Measurements from ENCODE around the gene RASGRP4.

RASGRP4 gene

DNA sequence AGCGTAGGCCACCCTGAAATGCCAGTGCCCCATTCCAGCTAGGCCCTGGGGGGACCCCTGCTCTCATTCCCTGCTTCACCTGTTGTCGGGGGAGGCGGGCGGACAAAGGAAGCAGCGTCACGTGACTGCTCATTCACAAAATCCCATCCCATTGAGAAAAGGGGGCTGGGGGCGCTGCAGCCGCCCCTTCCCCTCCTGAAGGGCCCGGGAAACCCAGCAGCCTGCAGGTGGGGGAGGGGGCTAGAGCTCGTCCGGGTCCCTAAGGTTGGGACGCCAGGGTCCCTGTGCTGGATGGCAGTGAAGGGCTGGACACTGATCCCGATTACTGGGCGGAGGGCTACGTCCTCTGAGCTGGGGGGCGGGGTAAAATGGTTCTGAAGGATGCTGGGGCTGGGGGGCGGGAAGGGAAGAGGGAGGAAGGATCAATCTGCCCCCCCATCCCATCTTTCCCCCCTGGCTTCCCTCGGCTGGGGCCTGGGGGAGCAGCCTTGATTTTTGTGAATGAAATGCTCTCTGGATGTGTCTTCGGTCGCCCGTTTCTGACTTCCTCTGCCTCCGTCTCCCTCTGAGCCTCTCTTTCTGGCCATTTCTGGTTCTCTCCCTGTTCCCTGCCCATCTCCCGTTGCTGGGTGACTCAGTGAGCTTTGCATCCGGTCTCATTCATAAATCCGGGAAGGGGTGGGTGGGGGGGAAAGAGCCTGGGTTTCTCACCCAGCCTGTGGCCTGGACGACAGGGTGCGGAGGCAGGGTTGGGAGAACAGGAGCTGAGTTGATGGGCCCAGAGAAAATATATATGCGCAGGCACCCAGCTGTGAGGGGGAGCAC is 36.7 kb downstream of the RASGRP4 start:
- peak; percentile 52 for DNase-seq (ENCODE audit: low read depth)

DNA sequence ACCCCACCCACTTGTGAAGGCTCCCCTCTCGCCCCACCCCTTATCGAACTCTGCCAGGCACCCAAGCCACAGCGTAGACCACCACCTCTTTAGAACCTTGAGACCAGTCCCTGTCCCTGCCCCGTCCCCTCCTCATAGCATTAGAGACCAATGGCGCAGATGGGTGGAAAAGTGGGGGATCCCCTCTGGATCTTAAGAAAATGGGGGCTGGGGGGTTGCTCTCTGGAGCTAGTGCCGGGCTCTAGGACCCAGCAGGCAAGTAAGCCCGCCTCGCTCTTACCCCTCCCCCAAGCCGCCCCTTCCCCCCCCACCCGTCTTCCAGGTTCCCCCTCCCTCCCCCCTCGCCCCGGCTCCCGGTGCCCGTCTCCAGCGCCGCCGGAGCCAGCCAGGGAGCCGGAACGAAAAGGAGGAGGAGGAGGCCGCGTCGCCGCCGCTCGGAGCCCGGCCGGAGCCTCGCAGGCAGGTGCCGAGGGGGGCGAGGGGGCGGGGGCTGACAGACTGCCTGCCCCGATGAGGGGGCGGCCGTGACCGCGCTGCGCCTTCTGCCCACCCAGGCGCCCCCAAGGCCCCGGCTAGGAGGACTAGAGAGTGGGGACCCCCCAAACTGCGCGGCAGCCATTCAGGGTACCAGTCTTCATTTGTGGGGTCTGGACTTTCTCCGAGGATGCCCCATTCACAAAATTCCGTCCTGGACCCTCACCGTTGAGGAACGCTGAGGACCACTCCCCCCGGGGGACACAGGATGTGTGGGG is 37.5 kb downstream of the RASGRP4 start, which contains the start of gene SPRED3:
Gene SPRED3 (plus strand): TSS at position 349 of the 752 bp plus-strand sequence. CDS start 1,606 bp downstream, outside the sequence.
- peak; percentile 59 for DNase-seq (ENCODE audit: low read depth)

DNA sequence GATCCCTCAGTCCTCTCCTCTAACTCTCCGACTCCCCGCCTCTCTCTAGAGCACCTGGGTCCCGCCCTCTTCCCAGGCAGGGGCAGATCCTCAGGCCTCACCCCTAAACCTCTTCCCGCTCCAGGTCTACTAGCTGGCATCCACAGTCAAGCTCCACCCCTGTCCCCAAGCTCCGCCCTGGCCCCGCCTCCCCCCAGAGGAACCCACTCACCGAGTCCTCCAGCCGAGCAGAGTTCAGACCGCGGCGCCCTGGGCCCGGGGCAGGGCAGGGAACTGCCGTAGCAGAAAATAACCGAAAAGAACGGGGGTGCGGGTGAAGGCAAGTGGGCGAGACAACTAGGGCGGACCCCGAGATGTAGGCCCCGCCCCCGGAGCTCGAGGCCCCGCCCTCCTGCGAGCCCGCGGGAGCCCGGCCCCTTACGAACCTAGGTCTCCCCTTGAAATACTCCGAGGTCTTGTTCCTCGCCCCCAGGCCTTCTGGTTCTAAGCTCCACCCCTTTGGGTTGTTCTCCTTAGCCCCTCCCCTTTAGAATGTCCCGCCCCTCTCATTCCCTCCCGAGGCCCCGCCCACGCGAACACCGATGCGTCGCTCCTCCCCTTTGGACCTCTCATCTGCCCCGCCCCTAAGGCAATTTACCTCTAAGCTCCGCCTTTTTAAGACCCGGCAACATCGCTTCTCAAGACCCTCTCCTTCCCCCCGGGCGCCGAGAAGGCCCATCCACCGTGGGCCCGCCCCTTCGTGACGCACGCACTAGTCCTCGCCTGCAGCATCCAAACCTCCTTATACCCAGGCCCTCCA is 38.3 kb downstream of the RASGRP4 start, which contains the start of gene GGN:
Gene GGN (minus strand): TSS at position 485 of the 799 bp plus-strand sequence. CDS start 773 bp downstream, outside the sequence.
- peak; percentile 90 for DNase-seq (ENCODE audit: low read depth)

DNA sequence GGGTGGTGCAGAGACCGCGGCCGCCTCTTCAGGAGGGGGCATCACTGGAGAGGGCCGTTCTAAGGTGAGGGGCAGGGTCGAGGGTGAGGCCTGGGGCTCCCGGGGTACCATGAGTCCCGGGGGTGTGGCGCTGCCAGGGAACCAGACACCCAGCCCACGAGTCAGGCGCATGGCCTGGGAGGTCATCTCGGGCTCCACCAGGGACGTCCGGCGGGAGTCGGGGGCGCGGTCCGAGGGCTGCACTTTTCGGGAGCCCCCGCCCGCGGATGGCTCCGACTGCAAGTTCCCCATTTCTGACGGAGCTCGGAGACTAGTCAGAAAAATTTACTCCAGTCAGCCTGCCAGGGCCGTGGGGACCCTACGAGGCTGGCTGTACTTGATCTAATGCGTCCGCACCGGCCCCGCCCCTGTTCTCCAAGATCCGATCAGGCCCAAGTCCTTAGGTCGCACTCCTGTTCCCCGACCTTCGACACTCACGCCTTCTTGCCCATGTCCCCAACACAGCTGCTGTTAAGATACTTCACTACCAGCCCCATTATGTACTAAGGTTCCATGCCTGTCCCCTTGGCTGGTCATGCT is 39.0 kb downstream of the RASGRP4 start:
- DNase-seq (ENCODE audit: low read depth): no peak

DNA sequence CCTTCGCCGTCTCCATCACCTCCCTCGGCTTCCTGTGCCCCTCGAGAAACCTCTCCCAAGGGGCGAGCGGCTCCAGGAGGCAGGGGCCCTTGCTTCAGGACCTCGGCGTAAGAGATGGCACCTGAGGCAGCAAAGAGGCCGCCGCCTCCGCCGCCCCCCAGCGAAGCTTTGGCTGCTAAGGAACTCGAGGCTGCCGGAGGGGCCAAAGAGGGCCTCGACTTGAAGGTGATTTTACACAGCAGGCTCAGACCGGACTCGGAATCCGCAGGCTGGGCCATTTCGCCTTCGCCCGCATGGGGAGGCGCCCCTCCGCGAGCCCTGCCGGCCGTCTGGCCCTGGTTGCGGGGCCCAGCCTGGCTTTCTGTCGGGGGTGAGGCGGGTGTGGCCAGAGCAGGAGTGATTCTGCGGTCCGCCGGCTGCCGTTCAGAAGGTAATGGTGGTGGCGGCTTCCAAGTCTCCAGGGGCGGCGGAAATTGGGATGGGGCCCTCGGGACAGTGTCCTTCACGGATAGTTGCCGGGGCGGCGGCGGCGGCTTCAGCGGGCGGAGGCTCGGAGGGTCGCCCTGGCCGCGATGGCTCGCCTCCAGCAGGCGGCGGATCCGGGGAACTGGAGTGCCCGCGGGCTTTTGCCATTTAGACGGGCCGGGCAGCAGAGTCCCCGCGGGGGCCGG is 39.6 kb downstream of the RASGRP4 start:
- DNase-seq (ENCODE audit: low read depth): no peak

DNA sequence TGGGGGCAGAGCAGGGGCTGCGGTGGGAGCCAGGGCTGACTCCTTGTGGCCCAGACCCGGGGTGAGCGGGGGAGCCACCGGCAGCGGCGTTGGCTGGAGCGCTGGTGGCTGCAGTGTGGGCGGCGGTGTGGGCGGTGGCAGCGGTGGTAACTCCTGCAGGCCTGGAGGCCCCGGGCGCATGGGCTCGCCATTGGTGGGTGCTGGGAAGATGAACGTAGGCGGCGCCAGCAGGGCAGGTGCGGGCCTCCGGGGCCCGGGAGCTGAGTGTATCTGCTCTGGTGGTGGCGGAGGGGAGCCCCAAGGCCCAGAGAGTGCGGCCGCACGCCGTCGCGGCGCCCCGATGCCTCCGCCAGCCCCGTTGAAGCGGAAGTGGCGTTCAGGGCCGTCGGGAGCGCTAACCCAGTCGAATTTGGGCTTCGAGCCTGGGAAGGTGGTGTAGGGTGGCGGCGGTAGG is 40.2 kb downstream of the RASGRP4 start:
- DNase-seq (ENCODE audit: low read depth): no peak

DNA sequence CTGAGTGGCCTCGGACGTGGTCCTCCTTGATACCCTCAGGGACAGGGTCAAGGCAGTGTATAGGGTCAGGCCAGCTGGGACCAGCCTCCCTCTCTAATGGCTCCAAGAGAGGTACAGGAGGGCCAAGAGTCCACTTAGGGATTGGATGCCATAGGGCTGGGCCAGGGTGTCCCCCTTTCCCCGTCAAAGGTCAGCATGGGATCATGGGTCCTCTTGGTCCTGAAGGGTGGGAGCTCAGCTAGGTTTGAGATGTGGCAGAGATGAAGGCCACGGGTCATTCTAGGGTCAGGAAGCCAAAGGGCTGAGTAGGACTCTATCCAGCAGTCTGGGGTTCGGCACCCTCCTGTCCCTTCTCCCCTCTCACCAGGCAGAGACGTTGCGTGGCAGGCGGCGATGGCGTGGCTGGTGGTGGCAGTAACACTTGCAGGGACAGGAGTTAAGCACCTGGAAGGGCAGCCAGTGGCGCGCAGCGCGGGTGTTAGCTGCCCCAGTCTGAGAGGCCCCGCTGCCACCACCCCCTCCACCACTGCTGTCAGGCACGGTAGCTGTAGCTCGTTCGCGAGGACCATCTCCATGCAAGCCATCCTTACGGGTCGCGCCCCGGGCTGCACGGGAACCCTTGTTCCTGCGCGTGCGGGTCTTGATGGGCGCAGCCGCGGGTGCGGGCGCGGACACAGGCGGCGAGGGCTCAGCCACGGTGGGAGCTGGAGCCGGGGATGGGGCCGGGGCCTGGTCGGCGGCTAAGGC is 40.8 kb downstream of the RASGRP4 start:
- DNase-seq (ENCODE audit: low read depth): no peak

DNA sequence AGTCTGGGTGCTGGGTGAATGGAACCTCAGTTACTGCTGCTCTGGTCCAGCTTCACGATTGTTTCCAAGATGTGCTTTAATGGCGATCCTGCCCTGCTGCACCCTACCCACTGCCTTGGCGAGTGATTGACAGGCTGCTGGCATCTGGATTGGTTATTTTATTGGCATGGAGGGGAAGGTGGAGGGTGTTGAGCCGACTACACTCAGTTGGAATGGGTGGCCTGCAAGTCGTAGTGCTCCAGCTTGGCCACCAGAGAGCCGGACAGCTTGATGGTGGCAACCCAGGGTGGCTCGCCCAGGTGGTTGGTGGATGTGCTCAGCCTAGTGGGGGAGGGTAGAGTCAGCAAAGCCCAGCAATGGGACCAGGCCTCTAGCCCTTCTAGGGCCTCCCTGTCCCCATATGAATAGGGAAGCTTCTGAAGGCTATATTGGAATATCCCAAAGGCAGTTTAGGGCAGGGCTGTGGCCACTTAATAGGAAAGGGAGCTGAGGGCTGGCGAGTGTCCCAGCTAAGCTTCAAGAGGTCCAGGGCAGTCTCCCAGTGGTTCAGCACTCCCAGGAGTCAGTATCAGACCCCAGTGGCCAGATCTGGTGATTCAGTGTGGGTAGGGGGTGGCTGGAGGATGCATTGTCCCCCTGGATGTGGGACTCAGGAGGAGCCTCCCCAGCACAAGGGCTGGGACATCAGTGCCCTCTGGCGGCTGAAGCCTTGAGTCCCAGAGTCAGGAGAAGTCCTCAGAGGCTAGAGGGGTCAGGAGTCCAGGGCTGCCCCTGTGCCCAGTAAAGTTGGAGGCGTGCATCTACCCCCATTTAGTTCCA is 41.6 kb downstream of the RASGRP4 start:
- DNase-seq (ENCODE audit: low read depth): no peak

DNA sequence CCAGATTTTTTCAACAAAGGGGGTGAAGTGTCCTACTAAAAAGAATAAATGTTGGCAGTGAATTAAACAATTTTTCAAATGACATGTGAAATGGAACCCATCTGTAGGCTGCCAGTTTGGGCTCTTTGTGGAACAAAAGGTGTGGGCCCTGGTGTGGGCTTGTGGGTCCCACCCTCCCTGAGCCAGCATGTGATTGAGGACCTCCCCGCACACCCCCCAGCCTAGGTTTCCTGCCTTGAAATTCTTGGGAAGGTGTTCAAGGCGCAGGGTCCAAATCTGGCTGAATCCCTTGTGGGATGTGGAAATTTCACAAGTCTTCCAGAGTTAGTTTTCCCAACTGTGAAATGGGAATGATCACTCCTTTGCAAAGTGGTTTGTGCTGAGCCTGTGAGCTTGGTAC is 42.3 kb downstream of the RASGRP4 start:
- DNase-seq (ENCODE audit: low read depth): no peak

DNA sequence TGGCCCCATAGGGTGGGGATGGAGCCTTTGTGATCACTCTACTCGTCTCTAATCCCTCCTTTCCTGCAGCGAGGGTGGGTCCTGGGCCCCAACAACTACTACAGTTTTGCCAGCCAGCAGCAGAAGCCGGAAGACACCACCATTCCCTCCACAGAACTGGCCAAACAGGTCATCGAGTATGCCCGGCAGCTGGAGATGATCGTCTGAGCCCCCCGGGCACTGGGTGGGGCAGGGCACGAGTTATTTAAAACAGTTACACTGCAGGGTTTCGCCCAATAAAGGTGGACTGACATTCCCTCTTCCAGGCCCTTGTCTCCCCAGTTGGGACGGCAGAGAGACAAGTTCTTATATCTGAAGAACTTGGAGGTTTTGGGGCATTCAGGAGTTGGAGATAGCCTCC is 42.8 kb downstream of the RASGRP4 start:
- no peak for DNase-seq (ENCODE audit: low read depth)

DNA sequence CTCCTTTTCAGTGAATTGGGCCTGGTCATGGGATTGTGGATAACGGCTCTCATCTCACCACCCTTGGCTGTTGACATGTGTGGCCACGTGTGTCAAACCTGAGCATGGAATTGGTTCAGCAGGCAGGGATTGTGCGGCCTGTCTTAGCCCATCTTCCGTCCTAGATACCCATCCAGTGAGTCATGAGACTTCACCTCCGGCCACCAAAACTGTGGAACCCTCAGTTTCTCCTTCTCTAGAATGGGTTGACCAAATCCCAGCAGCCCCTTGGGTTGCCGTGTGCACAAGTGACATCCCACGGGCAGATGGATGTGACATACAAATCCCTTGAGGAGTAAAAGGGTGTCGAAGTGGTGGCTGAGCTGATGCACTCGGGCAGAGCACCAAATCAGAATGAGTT is 44.9 kb downstream of the RASGRP4 start:
- no peak for DNase-seq (ENCODE audit: low read depth)

DNA sequence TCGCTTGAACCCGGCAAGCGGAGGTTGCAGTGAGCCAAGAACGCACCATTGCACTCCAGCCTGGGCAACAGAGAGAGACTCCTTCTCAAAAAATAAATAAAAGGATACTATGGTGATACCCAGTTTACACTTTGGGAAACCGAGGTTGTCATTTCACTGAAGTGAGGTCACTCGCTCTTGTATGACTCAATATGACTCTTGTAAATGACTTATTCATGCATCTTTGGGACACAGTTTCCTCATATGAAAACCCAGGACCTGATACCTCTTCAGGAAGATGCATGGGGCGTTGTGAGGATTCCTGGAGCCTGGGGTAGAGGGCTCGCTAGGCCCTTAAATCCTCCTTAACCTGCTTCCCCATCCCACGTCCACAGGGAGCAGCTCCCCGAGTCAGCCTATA is 47.2 kb downstream of the RASGRP4 start:
- DNase-seq (ENCODE audit: low read depth): no peak

DNA sequence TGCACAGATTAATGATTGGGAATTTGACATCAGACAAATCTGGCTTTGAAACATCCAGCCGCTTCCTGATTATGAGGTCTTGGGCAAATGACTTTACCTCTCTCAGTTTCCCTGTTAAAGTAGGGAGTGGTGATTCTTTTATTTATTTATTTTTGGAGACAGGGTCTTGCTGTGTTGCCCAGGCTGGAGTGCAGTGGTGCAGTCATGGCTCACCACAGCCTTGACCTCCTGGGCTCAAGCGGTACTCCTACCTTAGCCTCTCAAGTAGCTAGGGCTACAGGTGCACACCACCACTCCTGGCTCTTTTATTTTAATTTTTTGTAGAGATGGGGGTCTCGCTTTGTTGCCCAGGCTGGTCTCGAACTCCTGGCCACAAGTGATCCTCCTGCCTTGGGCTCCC is 49.0 kb downstream of the RASGRP4 start:
- no peak for DNase-seq (ENCODE audit: low read depth)

DNA sequence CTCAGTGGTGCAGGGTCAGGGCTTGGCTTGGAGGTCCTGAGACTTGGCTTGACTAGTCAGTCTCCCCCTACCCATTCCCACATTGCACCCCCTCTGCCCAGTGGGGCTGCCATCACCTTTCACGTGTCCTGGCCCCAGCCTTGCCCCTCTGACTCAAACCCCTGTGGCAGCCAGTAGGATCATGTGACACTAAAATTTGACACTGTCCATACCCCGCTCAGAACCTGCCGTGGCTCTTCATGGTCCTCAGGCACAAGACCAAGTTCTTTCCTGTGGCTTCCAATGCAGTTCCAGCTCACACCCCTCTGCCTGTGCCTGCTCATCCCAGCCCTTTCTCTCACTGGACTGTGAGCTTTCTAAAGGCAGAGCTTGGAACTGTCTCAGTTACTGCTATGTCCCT is 49.4 kb downstream of the RASGRP4 start:
- DNase-seq (ENCODE audit: low read depth): no peak

DNA sequence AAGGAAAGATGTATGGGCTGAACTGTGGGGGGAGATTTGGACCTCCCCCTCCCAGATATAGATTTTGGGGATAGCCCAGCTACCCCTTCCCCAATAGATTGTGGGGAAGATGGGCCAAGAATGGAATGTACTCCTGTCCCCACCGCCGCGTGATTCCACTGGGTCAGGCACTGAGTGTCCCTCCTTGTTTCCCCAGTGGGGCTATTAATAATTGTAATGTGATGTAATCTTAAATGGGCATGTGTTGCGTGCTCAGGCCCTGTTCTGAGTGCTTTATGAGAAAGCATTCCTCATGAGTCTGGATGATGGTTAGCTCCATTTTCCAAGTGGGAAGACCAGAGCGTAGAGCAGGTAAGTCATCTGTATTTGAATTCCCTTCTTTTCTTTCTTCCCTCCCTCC is 50.3 kb downstream of the RASGRP4 start:
- peak; percentile 17 for DNase-seq (ENCODE audit: low read depth)

DNA sequence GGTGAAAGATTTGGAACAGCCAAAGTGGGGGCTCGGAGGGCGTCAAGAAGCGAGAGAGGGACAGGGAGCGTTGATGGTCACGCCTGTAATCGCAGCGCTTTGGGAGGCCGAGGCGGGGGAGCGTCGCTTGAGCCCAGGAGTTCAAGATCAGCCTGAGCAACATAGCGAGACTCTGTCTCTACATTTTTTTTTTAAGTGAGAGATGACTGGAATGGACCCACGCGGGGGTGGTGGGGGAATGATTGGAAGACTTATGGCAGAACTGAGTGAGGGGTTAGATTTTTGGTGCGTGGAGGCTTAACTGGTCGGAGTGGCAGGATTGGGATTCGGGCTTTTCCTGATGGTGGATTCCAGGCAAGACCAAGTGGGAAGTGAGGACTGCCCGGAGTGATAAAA is 50.9 kb downstream of the RASGRP4 start:
- DNase-seq (ENCODE audit: low read depth): no peak

DNA sequence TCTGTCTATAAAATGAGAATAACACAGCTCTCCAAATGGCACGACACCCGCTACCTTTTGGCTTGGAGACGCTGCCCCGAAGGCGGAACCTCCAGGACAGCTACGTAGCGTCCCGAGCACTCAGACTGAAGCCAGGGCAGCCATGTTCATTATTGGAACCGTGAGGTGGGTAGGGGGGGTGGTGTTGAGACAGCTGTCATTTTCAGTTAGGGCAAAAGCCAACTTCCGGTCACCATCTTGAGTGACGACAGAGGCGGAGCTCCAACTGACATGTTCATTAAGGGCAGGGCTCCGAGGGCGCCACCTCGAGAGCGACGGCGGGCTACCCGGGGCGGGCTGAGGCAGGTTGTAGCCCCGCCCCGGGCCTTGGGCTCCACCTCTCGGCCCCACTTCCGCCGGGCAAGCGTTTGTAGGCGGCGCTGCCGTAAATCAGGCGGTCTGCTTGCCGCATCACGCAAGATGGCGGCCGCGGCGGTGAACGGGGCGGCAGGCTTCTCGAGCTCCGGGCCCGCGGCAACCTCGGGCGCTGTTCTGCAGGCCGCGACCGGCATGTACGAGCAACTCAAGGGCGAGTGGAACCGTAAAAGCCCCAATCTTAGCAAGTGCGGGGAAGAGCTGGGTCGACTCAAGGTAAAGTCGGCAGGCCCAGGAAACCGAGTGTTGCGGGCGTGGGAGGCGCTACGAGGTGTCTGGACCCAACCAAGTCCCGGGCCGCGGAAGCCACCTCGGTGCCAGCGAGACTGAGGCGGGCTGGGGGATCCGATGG is 51.5 kb downstream of the RASGRP4 start, which contains the start of gene PSMD8:
Gene PSMD8 (plus strand): TSS at position 240 of the 766 bp plus-strand sequence. CDS start 31 bp downstream, at position 271.
- DNase-seq (ENCODE audit: low read depth): peak; percentile 98

DNA sequence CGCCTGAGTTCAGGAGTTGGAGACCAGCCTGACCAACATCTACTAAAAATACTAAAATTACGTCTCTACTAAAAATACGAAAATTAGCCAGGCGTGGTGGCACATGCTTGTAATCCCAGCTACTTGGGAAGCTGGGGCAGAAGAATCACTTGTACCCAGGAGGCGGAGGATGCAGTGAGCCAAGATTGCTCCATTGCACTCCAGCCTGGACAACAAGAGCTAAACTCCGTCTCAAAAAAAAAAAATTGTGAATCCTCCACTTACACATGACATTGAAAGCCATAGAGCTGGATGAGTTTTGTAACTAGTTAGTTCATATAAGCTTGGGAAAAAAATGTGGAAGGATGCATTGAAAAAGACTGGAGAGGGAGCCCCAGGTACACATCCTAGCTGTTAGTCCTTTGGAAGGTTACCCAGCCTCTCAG is 52.1 kb downstream of the RASGRP4 start:
- DNase-seq (ENCODE audit: low read depth): no peak

DNA sequence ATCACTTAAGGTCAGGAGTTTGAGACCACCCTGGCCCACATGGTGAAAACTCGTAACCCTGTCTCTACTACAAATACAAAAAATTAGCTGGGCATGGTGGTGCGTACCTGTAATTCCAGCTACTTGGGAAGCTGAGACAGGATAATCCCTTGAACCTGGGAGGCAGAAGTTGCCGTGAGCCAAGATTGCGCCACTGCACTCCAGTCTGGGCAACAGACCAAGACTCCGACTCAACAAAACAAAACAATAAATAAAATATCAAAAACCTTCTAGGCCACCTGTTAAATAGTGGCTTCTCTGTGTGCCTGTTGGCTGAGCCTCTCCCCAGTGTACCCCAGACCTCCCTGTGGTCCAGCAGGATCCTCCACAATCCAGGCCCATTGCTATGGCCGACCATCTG is 54.9 kb downstream of the RASGRP4 start:
- DNase-seq (ENCODE audit: low read depth): no peak

Data from fibroblast of gingiva (primary cell).